Mesothelial cell of epicardium (in vitro differentiated cells): ENCODE data around the gene ENPP5. TPM values are rescaled to one million over a fixed set of nuclear protein-coding genes. Genes with fewer than 3 reads are reported as not detected.

Experiments used
- DNase-seq, 2 experiments: peaks; one replicate each; pipeline ENCODE4 v3.0.0; 2021; ENCODE audit warnings: low spot score in 2 of 2; ENCODE audit not compliant: unreplicated experiment in 2 of 2
- H3K27ac Mint-ChIP-seq: 2 replicates; pipeline ENCODE4 v1.8.0; 2021; ENCODE audit warnings: mixed read lengths
- H3K27me3 Mint-ChIP-seq: 2 replicates; pipeline ENCODE4 v1.8.0; 2021; ENCODE audit warnings: low read depth, mixed read lengths
- H3K36me3 Mint-ChIP-seq: 2 replicates; pipeline ENCODE4 v1.8.0; 2021; ENCODE audit warnings: mixed read lengths
- H3K4me1 Mint-ChIP-seq: 2 replicates; pipeline ENCODE4 v1.8.0; 2021; ENCODE audit warnings: mixed read lengths
- H3K4me3 Mint-ChIP-seq: 2 replicates; pipeline ENCODE4 v1.8.0; 2021; ENCODE audit warnings: mild to moderate bottlenecking, moderate library complexity, mixed read lengths
- H3K9me3 Mint-ChIP-seq: 2 replicates; pipeline ENCODE4 v1.8.0; 2021; ENCODE audit warnings: mixed read lengths
- total RNA-seq: library from RNA; stranded (reverse); gene quantifications from 3 replicates; pipeline ENCODE4 v1.2.1, GENCODE V29; 2021
- TF ChIP-seq, protein P1 (sequence below): fragments of 200-600 bp; sonication (generic); IDR thresholded peaks from one replicate; pipeline ENCODE4 v1.5.0; 2021; ENCODE audit warnings: antibody characterized with exemption; ENCODE audit not compliant: unreplicated experiment

Gene ENPP5
- total RNA-seq, 1 donor from 2014 or later = 8.7 TPM

DNA sequence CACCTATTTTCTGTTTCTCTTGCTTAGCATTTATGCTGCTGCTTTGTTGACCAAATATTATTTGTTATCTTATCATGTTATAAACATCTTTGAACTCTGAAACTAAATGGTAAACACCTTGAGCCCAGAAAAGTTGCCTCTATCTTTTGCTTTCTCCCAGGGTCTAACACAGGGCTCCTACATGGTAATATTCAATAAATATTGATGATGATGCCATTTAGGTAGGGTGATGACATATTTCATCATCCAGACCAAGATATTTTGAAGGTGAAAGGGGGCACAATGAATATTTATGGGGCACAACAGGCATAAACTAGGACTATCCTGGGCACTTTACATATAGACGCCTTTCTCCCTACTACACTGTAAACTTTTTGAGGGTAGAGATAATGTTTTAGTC, 52.6 kb downstream of the ENPP5 start:
- Mint-ChIP-seq H3K36me3 (peaks cover 2% of the 10 kb centered on the region), H3K4me1 (no peaks in the 10 kb centered on the region), H3K4me3 (no peak overlapping the region), H3K27me3 (peaks cover 4% of the 10 kb centered on the region), H3K9me3 (peaks cover 24% of the 10 kb centered on the region), H3K27ac (no peak overlapping the region)
- TF ChIP-seq, protein P1, sequence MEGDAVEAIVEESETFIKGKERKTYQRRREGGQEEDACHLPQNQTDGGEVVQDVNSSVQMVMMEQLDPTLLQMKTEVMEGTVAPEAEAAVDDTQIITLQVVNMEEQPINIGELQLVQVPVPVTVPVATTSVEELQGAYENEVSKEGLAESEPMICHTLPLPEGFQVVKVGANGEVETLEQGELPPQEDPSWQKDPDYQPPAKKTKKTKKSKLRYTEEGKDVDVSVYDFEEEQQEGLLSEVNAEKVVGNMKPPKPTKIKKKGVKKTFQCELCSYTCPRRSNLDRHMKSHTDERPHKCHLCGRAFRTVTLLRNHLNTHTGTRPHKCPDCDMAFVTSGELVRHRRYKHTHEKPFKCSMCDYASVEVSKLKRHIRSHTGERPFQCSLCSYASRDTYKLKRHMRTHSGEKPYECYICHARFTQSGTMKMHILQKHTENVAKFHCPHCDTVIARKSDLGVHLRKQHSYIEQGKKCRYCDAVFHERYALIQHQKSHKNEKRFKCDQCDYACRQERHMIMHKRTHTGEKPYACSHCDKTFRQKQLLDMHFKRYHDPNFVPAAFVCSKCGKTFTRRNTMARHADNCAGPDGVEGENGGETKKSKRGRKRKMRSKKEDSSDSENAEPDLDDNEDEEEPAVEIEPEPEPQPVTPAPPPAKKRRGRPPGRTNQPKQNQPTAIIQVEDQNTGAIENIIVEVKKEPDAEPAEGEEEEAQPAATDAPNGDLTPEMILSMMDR = no peak
- no peak for DNase-seq

DNA sequence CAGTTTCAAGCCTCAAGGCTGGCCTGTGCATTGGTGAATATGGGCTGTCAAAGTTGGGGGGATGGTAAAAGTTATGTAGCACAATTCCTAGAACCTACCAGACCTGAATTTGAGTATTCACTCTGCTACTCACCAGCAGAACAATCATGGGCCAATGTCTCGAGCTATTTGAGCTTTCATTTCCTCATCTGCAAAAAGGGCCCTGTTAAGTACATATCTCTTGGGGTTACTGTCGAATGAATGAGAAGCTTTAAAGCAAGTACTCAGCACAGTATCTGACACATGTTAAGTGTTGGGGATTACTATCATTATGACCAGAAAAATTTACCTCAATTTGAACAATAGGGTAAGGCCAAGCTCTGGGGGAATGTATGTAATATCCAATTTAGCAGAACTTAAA, 54.5 kb downstream of the ENPP5 start:
- no peak for DNase-seq
- H3K36me3 Mint-ChIP-seq = no peaks in the 10 kb centered on the region
- H3K27me3 Mint-ChIP-seq = no peaks in the 10 kb centered on the region
- TF ChIP-seq, protein P1 = no peak
- no peak overlapping the region for H3K4me3 Mint-ChIP-seq
- H3K4me1 Mint-ChIP-seq = no peaks in the 10 kb centered on the region
- H3K9me3 Mint-ChIP-seq = peaks cover 23% of the 10 kb centered on the region
- H3K27ac Mint-ChIP-seq = no peak overlapping the region

DNA sequence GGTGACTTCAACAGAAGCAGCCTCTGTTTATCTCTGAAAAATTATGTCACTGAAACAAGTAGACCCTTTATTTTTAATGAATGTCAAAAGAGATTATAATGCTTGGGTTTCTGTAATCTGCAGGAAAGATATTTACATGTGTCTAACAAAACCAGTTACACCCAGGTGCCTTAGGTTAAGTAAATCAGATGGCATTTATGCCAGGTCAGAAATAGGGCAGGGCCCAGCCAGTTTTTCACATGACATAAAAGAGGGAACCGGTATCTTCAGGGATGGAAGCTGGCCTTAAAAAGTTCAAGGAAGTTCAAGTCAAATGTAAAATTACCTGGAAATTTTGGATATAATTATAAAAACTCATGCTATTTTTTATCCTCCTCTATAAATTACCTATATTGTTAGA, 55.1 kb downstream of the ENPP5 start:
- no peaks in the 10 kb centered on the region for H3K36me3 Mint-ChIP-seq
- H3K4me1 Mint-ChIP-seq = no peaks in the 10 kb centered on the region
- H3K4me3 Mint-ChIP-seq = no peak overlapping the region
- peaks cover 24% of the 10 kb centered on the region for H3K9me3 Mint-ChIP-seq
- no peak for DNase-seq
- no peak overlapping the region for H3K27ac Mint-ChIP-seq
- H3K27me3 Mint-ChIP-seq = no peaks in the 10 kb centered on the region
- TF ChIP-seq, protein P1 = no peak

DNA sequence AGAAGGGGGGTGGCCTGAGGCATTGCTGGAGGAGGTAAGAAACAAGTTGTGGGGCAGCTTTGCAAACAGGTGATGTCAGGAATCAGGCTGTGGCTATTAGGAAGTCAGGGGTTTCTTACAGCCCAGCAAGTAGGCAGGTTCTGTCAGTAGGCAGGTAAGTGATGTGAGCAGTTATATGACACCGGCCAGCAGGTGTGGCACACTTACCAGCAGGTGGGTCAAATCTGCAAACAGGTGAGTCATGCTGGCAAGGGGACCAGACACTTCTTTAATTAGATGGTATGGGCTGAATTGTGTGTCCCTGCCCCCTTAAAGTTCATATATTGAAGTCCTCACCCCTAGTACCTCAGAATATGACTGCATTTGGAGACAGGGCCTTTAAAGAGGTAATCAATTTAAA, 57.4 kb downstream of the ENPP5 start:
- Mint-ChIP-seq H3K36me3 (no peaks in the 10 kb centered on the region), H3K4me3 (no peak overlapping the region), H3K9me3 (peaks cover 19% of the 10 kb centered on the region), H3K27me3 (no peaks in the 10 kb centered on the region), H3K4me1 (no peaks in the 10 kb centered on the region), H3K27ac (no peak overlapping the region)
- DNase-seq = no peak
- TF ChIP-seq, protein P1 = no peak

Other genes starting within 250 kb of the ENPP5 start
- gene CLIC5, start 155.1 kb downstream of the ENPP5 start, total RNA-seq = 1.8 to 2.4 TPM (median 2.1 TPM) in 3 replicates
- 4.8 to 5.2 TPM (median 5.1 TPM) in 3 replicates for gene ENPP4, start 41.0 kb downstream of the ENPP5 start, total RNA-seq